WTC11 (cell line): ENCODE data around the gene USP47. TPM values are rescaled to one million over a fixed set of nuclear protein-coding genes. Genes with fewer than 3 reads are reported as not detected.

Experiments
- ATAC-seq: fragments of 200-7000 bp; cut with Tn5 transposase; 2 replicates; pipeline ENCODE4 v1.10.0; 2021; ENCODE audit warnings: mild to moderate bottlenecking, moderate library complexity
- CTCF ChIA-PET: fragments of 300-600 bp; sonication (Branson Sonifier 250); formaldehyde crosslinking; loops from one replicate; lab custom pipeline; 2021; ENCODE audit warnings: antibody characterized with exemption; lab: Charles Lee
- POLR2A ChIA-PET: fragments of 350-600 bp; sonication (Branson Sonifier 250); formaldehyde crosslinking; loops from one replicate; lab custom pipeline; 2021; ENCODE audit warnings: antibody characterized with exemption; lab: Charles Lee
- DNase-seq: peaks from one replicate; pipeline ENCODE4 v3.0.0; 2021; ENCODE audit warnings: low spot score
- H3K27ac Mint-ChIP-seq: 2 replicates; pipeline ENCODE4 v1.8.0; 2021; ENCODE audit warnings: mixed read lengths
- H3K27me3 Mint-ChIP-seq: 2 replicates; pipeline ENCODE4 v1.8.0; 2021; ENCODE audit warnings: low read depth, mild to moderate bottlenecking, moderate library complexity, mixed read lengths
- H3K36me3 Mint-ChIP-seq: 2 replicates; pipeline ENCODE4 v1.8.0; 2021; ENCODE audit warnings: mixed read lengths
- H3K4me1 Mint-ChIP-seq: 2 replicates; pipeline ENCODE4 v1.8.0; 2022; ENCODE audit warnings: mixed read lengths
- H3K4me3 Mint-ChIP-seq: 2 replicates; pipeline ENCODE4 v1.8.0; 2021; ENCODE audit warnings: mild to moderate bottlenecking, moderate library complexity, mixed read lengths
- H3K9me3 Mint-ChIP-seq: 2 replicates; pipeline ENCODE4 v1.8.0; 2021; ENCODE audit warnings: mixed read lengths
- ESRRA ChIP-seq: sonication (generic); formaldehyde crosslinking; IDR thresholded peaks from 2 replicates; pipeline ENCODE4 v1.8.1; 2022; ENCODE audit warnings: mild to moderate bottlenecking, missing genetic modification reagents, borderline replicate concordance
- JUN ChIP-seq: sonication (generic); formaldehyde crosslinking; IDR thresholded peaks from 2 replicates; pipeline ENCODE4 v1.8.0; 2023; ENCODE audit warnings: mild to moderate bottlenecking, missing genetic modification reagents
- RELA ChIP-seq: sonication (generic); formaldehyde crosslinking; IDR thresholded peaks from 2 replicates; pipeline ENCODE4 v1.8.1; 2022; ENCODE audit warnings: missing genetic modification reagents, mild to moderate bottlenecking, borderline replicate concordance
- SOX15 ChIP-seq: fragments of 250-450 bp; sonication (Bioruptor Pico); IDR thresholded peaks from 2 replicates; pipeline ENCODE4 v1.9.0; 2021; ENCODE audit warnings: mild to moderate bottlenecking
- TCF7 ChIP-seq: sonication (generic); formaldehyde crosslinking; IDR thresholded peaks from 2 replicates; pipeline ENCODE4 v1.8.0; 2022; ENCODE audit warnings: mild to moderate bottlenecking, low read depth, missing genetic modification reagents, moderate library complexity
- TEAD1 ChIP-seq: sonication (generic); formaldehyde crosslinking; IDR thresholded peaks from 2 replicates; pipeline ENCODE4 v1.8.0; 2022; ENCODE audit warnings: mild to moderate bottlenecking, missing genetic modification reagents
- ZNF263 ChIP-seq: sonication (generic); formaldehyde crosslinking; IDR thresholded peaks from 2 replicates; pipeline ENCODE4 v1.8.1; 2022; ENCODE audit warnings: low read depth, mild to moderate bottlenecking, moderate library complexity, missing genetic modification reagents
- total RNA-seq: library from RNA; stranded (reverse); gene quantifications from 3 replicates; pipeline ENCODE4 v1.2.3, GENCODE V29; 2021
- TF ChIP-seq, protein P1 (sequence below): fragments of 250-450 bp; sonication (Bioruptor Pico); IDR thresholded peaks from 2 replicates; pipeline ENCODE4 v1.9.0; 2021; ENCODE audit warnings: mild to moderate bottlenecking, borderline replicate concordance
- TF ChIP-seq, protein P2 (sequence below): sonication (generic); formaldehyde crosslinking; IDR thresholded peaks from 2 replicates; pipeline ENCODE4 v1.8.1; 2023; ENCODE audit warnings: mild to moderate bottlenecking, missing genetic modification reagents, moderate library complexity
- TF ChIP-seq, protein P3 (sequence below): sonication (generic); formaldehyde crosslinking; IDR thresholded peaks from 2 replicates; pipeline ENCODE4 v1.8.1; 2022; ENCODE audit warnings: mild to moderate bottlenecking, moderate library complexity, missing genetic modification reagents
- TF ChIP-seq, protein P4 (sequence below): fragments of 250-450 bp; sonication (Bioruptor Pico); IDR thresholded peaks from 2 replicates; pipeline ENCODE4 v1.9.0; 2021; ENCODE audit warnings: mild to moderate bottlenecking
- TF ChIP-seq, protein P5 (sequence below): sonication (generic); formaldehyde crosslinking; IDR thresholded peaks from 2 replicates; pipeline ENCODE4 v1.8.0; 2022; ENCODE audit warnings: missing genetic modification reagents
- TF ChIP-seq, protein P6 (sequence below): sonication (generic); formaldehyde crosslinking; IDR thresholded peaks from 2 replicates; pipeline ENCODE4 v1.8.1; 2023; ENCODE audit warnings: mild to moderate bottlenecking, missing genetic modification reagents
- TF ChIP-seq, protein P7 (sequence below): sonication (generic); formaldehyde crosslinking; conservative IDR thresholded peaks from 2 replicates; pipeline ENCODE4 v1.8.1; 2023; ENCODE audit warnings: mild to moderate bottlenecking, low read depth, missing genetic modification reagents, moderate library complexity

The USP47 gene
- total RNA-seq, 1 experiment from 2014 or later: 19.7 TPM

DNA sequence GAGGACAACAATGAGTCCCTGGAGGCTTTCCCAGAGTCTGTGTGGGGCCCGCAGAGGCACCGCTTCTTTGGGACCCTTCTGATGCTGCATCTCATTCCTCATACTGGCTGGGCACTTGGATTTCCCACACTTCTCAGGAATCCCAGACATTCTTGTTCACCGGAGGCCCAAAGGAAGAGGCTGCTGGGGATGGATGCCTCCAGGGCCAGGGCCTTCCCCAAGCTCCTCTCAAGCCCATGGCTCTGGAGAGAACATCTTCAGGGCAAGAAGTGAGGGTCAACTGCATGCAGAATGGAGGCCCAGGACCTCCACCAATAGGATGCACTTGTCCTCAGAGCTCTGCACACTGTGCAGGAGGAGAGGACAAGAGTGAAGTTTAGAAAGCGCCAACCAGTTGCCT is 132.1 kb downstream of the USP47 start:
- Mint-ChIP-seq H3K9me3 (no peaks in the 10 kb centered on the region), H3K4me1 (peaks cover 28% of the 10 kb centered on the region), H3K36me3 (no peaks in the 10 kb centered on the region), H3K27me3 (no peaks in the 10 kb centered on the region; the same call in 1 of the 2 replicates), H3K27ac (no peak overlapping the region), H3K4me3 (no peak overlapping the region)
- CTCF ChIA-PET: interaction anchor here (1.2 to 1.3 kb wide), 2 partner anchors 34 to 70 kb away, joined by 3 to 7 read pairs; partner anchors contain the start of gene DKK3
- TF ChIP-seq, protein P1, sequence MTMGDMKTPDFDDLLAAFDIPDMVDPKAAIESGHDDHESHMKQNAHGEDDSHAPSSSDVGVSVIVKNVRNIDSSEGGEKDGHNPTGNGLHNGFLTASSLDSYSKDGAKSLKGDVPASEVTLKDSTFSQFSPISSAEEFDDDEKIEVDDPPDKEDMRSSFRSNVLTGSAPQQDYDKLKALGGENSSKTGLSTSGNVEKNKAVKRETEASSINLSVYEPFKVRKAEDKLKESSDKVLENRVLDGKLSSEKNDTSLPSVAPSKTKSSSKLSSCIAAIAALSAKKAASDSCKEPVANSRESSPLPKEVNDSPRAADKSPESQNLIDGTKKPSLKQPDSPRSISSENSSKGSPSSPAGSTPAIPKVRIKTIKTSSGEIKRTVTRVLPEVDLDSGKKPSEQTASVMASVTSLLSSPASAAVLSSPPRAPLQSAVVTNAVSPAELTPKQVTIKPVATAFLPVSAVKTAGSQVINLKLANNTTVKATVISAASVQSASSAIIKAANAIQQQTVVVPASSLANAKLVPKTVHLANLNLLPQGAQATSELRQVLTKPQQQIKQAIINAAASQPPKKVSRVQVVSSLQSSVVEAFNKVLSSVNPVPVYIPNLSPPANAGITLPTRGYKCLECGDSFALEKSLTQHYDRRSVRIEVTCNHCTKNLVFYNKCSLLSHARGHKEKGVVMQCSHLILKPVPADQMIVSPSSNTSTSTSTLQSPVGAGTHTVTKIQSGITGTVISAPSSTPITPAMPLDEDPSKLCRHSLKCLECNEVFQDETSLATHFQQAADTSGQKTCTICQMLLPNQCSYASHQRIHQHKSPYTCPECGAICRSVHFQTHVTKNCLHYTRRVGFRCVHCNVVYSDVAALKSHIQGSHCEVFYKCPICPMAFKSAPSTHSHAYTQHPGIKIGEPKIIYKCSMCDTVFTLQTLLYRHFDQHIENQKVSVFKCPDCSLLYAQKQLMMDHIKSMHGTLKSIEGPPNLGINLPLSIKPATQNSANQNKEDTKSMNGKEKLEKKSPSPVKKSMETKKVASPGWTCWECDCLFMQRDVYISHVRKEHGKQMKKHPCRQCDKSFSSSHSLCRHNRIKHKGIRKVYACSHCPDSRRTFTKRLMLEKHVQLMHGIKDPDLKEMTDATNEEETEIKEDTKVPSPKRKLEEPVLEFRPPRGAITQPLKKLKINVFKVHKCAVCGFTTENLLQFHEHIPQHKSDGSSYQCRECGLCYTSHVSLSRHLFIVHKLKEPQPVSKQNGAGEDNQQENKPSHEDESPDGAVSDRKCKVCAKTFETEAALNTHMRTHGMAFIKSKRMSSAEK (CRISPR knock-in tag): no peak
- TF ChIP-seq TCF7 (CRISPR knock-in tag) (no peak), ZNF263 (CRISPR knock-in tag) (no peak), ESRRA (CRISPR knock-in tag) (no peak), TEAD1 (no peak), RELA (no peak), JUN (CRISPR knock-in tag) (no peak), SOX15 (no peak)
- TF ChIP-seq, protein P2, sequence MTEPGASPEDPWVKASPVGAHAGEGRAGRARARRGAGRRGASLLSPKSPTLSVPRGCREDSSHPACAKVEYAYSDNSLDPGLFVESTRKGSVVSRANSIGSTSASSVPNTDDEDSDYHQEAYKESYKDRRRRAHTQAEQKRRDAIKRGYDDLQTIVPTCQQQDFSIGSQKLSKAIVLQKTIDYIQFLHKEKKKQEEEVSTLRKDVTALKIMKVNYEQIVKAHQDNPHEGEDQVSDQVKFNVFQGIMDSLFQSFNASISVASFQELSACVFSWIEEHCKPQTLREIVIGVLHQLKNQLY: no peak
- TF ChIP-seq, protein P3, sequence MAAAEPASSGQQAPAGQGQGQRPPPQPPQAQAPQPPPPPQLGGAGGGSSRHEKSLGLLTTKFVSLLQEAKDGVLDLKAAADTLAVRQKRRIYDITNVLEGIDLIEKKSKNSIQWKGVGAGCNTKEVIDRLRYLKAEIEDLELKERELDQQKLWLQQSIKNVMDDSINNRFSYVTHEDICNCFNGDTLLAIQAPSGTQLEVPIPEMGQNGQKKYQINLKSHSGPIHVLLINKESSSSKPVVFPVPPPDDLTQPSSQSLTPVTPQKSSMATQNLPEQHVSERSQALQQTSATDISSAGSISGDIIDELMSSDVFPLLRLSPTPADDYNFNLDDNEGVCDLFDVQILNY: no peak
- TF ChIP-seq, protein P4, sequence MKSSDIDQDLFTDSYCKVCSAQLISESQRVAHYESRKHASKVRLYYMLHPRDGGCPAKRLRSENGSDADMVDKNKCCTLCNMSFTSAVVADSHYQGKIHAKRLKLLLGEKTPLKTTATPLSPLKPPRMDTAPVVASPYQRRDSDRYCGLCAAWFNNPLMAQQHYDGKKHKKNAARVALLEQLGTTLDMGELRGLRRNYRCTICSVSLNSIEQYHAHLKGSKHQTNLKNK (CRISPR knock-in tag): no peak
- DNase-seq (no peak), ATAC-seq (no peak)
- POLR2A ChIA-PET: no interaction called here

DNA sequence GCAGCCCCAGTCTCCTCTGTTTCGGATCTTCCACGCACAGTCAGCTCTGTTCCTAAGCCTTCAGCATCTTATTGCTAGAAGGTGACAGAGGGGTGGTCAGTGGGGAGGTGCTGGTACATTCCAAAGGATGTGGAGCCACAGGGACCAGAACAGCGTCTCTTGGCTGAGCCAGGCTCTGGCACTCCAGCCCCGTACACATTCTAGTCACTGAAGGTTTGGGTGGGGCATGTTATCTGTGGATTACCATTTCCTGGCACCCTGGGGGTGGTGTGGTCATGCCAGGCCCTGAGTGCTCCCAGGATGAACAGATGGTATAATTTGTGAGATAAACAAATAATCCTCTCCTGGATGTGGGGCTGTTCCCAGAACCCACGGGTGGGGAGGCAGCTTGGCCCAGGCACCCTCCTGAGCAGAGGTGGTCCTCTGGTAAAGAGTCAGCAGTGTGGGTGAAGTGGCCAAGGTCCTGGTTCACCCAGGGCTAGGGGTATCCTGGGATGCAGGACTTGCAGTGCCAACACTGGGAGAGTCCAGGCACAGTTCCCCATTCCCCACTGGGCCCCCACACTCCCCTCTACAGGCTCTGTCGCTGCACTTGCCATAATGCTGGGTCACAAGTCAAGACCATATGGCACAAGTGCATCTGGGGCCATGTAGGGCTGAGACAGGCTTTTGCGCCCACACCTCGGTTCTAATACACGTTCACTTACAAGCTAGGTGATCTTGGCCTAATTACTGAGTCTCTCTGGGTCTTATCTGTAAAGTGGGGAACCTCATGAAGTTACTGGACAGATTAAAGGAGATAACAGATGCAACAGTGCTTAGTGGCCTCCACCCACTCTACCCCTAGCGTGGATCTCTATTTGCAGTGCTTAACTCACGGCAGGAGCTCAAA is 133.7 kb downstream of the USP47 start:
- Mint-ChIP-seq H3K36me3 (no peaks in the 10 kb centered on the region), H3K4me3 (no peak overlapping the region), H3K27ac (no peak overlapping the region), H3K4me1 (peaks cover 26% of the 10 kb centered on the region), H3K27me3 (no peaks in the 10 kb centered on the region; the same call in 1 of the 2 replicates), H3K9me3 (no peaks in the 10 kb centered on the region)
- ATAC-seq (no peak), DNase-seq (no peak)
- POLR2A ChIA-PET: no interaction called here
- CTCF ChIA-PET: interaction anchor here (2.5 kb wide), 1 partner anchor 9 kb away, joined by 38 read pairs; no protein-coding TSS in a partner anchor
- TF ChIP-seq, protein P5, sequence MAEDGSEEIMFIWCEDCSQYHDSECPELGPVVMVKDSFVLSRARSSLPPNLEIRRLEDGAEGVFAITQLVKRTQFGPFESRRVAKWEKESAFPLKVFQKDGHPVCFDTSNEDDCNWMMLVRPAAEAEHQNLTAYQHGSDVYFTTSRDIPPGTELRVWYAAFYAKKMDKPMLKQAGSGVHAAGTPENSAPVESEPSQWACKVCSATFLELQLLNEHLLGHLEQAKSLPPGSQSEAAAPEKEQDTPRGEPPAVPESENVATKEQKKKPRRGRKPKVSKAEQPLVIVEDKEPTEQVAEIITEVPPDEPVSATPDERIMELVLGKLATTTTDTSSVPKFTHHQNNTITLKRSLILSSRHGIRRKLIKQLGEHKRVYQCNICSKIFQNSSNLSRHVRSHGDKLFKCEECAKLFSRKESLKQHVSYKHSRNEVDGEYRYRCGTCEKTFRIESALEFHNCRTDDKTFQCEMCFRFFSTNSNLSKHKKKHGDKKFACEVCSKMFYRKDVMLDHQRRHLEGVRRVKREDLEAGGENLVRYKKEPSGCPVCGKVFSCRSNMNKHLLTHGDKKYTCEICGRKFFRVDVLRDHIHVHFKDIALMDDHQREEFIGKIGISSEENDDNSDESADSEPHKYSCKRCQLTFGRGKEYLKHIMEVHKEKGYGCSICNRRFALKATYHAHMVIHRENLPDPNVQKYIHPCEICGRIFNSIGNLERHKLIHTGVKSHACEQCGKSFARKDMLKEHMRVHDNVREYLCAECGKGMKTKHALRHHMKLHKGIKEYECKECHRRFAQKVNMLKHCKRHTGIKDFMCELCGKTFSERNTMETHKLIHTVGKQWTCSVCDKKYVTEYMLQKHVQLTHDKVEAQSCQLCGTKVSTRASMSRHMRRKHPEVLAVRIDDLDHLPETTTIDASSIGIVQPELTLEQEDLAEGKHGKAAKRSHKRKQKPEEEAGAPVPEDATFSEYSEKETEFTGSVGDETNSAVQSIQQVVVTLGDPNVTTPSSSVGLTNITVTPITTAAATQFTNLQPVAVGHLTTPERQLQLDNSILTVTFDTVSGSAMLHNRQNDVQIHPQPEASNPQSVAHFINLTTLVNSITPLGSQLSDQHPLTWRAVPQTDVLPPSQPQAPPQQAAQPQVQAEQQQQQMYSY (CRISPR knock-in tag): no peak
- TF ChIP-seq, protein P6, sequence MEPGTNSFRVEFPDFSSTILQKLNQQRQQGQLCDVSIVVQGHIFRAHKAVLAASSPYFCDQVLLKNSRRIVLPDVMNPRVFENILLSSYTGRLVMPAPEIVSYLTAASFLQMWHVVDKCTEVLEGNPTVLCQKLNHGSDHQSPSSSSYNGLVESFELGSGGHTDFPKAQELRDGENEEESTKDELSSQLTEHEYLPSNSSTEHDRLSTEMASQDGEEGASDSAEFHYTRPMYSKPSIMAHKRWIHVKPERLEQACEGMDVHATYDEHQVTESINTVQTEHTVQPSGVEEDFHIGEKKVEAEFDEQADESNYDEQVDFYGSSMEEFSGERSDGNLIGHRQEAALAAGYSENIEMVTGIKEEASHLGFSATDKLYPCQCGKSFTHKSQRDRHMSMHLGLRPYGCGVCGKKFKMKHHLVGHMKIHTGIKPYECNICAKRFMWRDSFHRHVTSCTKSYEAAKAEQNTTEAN (CRISPR knock-in tag): no peak
- TF ChIP-seq, protein P7, sequence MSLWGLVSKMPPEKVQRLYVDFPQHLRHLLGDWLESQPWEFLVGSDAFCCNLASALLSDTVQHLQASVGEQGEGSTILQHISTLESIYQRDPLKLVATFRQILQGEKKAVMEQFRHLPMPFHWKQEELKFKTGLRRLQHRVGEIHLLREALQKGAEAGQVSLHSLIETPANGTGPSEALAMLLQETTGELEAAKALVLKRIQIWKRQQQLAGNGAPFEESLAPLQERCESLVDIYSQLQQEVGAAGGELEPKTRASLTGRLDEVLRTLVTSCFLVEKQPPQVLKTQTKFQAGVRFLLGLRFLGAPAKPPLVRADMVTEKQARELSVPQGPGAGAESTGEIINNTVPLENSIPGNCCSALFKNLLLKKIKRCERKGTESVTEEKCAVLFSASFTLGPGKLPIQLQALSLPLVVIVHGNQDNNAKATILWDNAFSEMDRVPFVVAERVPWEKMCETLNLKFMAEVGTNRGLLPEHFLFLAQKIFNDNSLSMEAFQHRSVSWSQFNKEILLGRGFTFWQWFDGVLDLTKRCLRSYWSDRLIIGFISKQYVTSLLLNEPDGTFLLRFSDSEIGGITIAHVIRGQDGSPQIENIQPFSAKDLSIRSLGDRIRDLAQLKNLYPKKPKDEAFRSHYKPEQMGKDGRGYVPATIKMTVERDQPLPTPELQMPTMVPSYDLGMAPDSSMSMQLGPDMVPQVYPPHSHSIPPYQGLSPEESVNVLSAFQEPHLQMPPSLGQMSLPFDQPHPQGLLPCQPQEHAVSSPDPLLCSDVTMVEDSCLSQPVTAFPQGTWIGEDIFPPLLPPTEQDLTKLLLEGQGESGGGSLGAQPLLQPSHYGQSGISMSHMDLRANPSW (CRISPR knock-in tag): no peak
- TF ChIP-seq, protein P2: no peak
